Measurements from ENCODE around the gene MRPL53. TPM values are rescaled to one million over a fixed set of nuclear protein-coding genes. Genes with fewer than 3 reads are reported as not detected.

Gene MRPL53
- total and polyA plus RNA-seq, 2 of the 8 experiments (the other 6 are each of a cell fraction or from before 2014, with no cell fraction given) = 36.6 to 46.3 TPM

DNA sequence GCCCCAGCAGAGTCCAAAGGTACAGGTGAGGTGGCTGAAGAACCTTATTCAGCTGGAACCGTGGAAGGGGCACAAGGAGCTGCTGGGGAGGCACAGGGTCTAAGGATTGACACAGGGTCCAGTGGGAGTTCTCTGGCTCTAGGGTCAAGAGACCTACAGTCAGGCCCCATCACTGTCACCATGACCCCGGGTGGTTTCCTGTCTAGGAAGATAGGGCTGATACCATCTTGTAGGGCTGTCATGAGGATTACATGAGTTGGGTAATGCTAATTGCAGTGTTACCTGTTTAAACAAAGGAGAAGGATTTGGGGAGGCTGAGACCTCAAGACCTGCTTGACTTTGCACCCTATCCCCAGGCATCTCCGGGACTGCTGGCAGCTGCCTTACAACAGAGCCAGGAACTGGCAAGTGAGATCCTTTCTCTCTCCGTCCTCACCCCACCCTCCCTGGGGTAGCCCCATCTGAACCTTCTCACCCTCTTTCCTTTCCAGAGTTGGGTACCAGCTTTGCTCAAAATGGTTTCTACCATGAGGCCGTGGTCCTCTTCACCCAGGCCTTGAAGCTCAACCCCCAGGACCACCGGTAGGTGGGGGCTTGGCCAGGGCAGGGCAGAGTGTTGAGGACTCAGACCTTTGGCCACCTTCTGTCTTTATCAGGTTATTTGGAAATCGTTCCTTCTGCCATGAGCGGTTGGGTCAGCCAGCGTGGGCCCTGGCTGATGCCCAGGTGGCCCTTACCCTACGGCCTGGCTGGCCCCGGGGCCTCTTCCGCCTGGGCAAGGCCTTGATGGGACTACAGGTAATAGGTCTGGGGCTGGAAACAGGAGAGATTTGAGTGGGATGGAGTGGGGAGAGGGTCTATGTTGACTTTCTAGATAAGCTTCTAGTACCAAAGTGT, 19.4 kb upstream of the MRPL53 start:
- no peak overlapping the region for H2AK5ac ChIP-seq (ENCODE audit: low read depth, low read length)
- ChIA-PET POLR2A (ENCODE audit: partially characterized antibody) (interaction anchor here (1.7 to 4.6 kb wide), 3 partner anchors 9 to 17 kb away, joined by 4 to 17 read pairs (median 5); partner anchors contain the start of genes CCDC142 and TTC31), CTCF (ENCODE audit: partially characterized antibody) (interaction anchor here (0.6 to 6.9 kb wide), 9 partner anchors 8 to 201 kb away, joined by 3 to 37 read pairs (median 3); partner anchors contain the start of genes CCDC142 and TTC31)
- H4K20me1 ChIP-seq (replicated peaks in 1 of 2; ENCODE audit: control insufficient read depth in 1 of 2, insufficient read depth in 2 of 2, low read length in 2 of 2) = peaks cover 2 to 11% of the 10 kb centered on the region in 2 experiments
- no peak overlapping the region for H3K4me2 ChIP-seq (ENCODE audit: insufficient read depth in 1 of 2, low read depth in 2 of 2, low read length in 2 of 2)
- H3K27ac ChIP-seq (ENCODE audit: low read depth, low read length) = no peak overlapping the region
- H4K91ac ChIP-seq (replicated peaks; ENCODE audit: insufficient read length, low read length) = no peak overlapping the region
- H4K8ac ChIP-seq (ENCODE audit: extremely low read depth, insufficient read depth, low read length) = no peak overlapping the region
- H3K9ac ChIP-seq (replicated peaks in 1 of 4; ENCODE audit: extremely low read depth in 1 of 4, low read depth in 3 of 4, low read length in 3 of 4) = no peak overlapping the region
- H3K27me3 ChIP-seq (replicated peaks in 1 of 4; ENCODE audit: control insufficient read depth in 3 of 4, extremely low read depth in 1 of 4, insufficient read depth in 3 of 4, low read length in 3 of 4) = peaks cover 10 to 20% (median 19%) of the 10 kb centered on the region in 4 experiments
- H2BK5ac ChIP-seq (ENCODE audit: low read depth, low read length) = no peak overlapping the region
- no peaks in the 10 kb centered on the region for H3K9me3 ChIP-seq (ENCODE audit: insufficient read depth in 2 of 2, low read depth in 1 of 2, low read length in 1 of 2)
- no peak overlapping the region for H3K4ac ChIP-seq (replicated peaks; ENCODE audit: insufficient read length, low read depth, low read length)
- no peak overlapping the region for H3K14ac ChIP-seq (ENCODE audit: insufficient read length)
- no peak overlapping the region for H2BK12ac ChIP-seq (ENCODE audit: low read depth, low read length)
- H3K23ac ChIP-seq (ENCODE audit: insufficient read length) = no peak overlapping the region
- no peak overlapping the region for H3K18ac ChIP-seq (ENCODE audit: extremely low read depth, low read length)
- H2AFZ ChIP-seq (ENCODE audit: low read length) = no peak overlapping the region
- peaks cover 7 to 22% (median 18%) of the 10 kb centered on the region in 4 experiments for H3K36me3 ChIP-seq (ENCODE audit: control insufficient read depth in 2 of 4, insufficient read depth in 4 of 4, low read length in 3 of 4)
- no peaks in the 10 kb centered on the region for H3K23me2 ChIP-seq (ENCODE audit: low read depth, low read length)
- no peak for DNase-seq (ENCODE audit: low read depth in 1 of 2, low spot score in 2 of 2)
- no peaks in the 10 kb centered on the region for H3K79me1 ChIP-seq (ENCODE audit: low read depth, low read length)
- FAIRE-seq = no peak
- H2BK15ac ChIP-seq (ENCODE audit: low read length) = no peak overlapping the region
- H4K5ac ChIP-seq (ENCODE audit: insufficient read length, low read depth, low read length) = no peak overlapping the region
- no peak overlapping the region for H2BK20ac ChIP-seq (ENCODE audit: low read length)
- WGBS, 2 experiments (ENCODE audit: extremely low coverage in 1 of 2, insufficient coverage in 1 of 2, insufficient read length in 1 of 2, insufficient replicate concordance in 2 of 2, low coverage in 1 of 2, low lambda C conversion rate in 2 of 2, missing lambda C conversion rate in 1 of 2) = 92% methylated on average over 12 of the region's 12 CpGs; no CpG with 5 or more reads in 1 of the 2 experiments
- H3K4me3 ChIP-seq (ENCODE audit: extremely low read depth in 1 of 4, insufficient read depth in 2 of 4, low read depth in 3 of 4, low read length in 4 of 4) = no peak overlapping the region
- no peaks in the 10 kb centered on the region for H3K79me2 ChIP-seq (ENCODE audit: control insufficient read depth in 1 of 2, insufficient read depth in 2 of 2, low read length in 2 of 2)
- H3K4me1 ChIP-seq (replicated peaks in 1 of 4; ENCODE audit: control insufficient read depth in 3 of 4, insufficient read depth in 4 of 4, low read length in 3 of 4) = no peaks in the 10 kb centered on the region
- H3K56ac ChIP-seq (replicated peaks; ENCODE audit: insufficient read length, low read depth, low read length) = no peak overlapping the region
- no peak overlapping the region for H2BK120ac ChIP-seq (replicated peaks; ENCODE audit: low read depth, low read length)
- no peak for TF ChIP-seq EZH2 (IDR thresholded peaks at IDR 0.05; ENCODE audit: low read depth, low read length, severe bottlenecking)
- TF ChIP-seq HDAC6 (IDR thresholded peaks at IDR 0.05; ENCODE audit: low read depth, low read length) = no peak
- no peak for TF ChIP-seq JUND (IDR thresholded peaks at IDR 0.05; ENCODE audit: low read length)
